SK-N-SH (cell line): ENCODE measurements around the gene FAM168A. TPM values are rescaled to one million over a fixed set of nuclear protein-coding genes. Genes with fewer than 3 reads are reported as not detected.

ENCODE experiments used
- CTCF ChIA-PET: fragments of 300-600, 350-600 bp; formaldehyde crosslinking; extraction: SDS; loops from one replicate; lab custom pipeline; 2021; lab: Yijun Ruan, JAX
- POLR2A ChIA-PET: fragments of 350-600 bp; sonication (Branson Sonifier 250); formaldehyde crosslinking; extraction: SDS; loops from one replicate; lab custom pipeline; 2020; ENCODE audit warnings: antibody characterized with exemption, inconsistent platforms; lab: Yijun Ruan, JAX
- DNase-seq: peaks from one replicate; pipeline ENCODE4 v3.0.0; 2012
- H2AFZ ChIP-seq: fragments of 200-600 bp; sonication (generic); 2 replicates; pipeline ENCODE4 v1.8.1; 2016; ENCODE audit warnings: antibody characterized with exemption, mild to moderate bottlenecking, low read depth
- H3F3A ChIP-seq: fragments of 200-600 bp; sonication (generic); replicated peaks from 2 replicates; pipeline ENCODE3; 2016; ENCODE audit warnings: antibody characterized with exemption, mild to moderate bottlenecking; ENCODE audit not compliant: insufficient read depth
- H3K27ac ChIP-seq, 2 experiments: fragments of 200-500 bp in 1 of 2; fragments of 200-600 bp in 1 of 2; sonication (Bioruptor generic) in 1 of 2; sonication (generic), shearing (Covaris generic) in 1 of 2; 2 replicates each; pipeline versions ENCODE4 v1.5.1 to v1.6.1; 2014 to 2016; ENCODE audit warnings: low read depth in 2 of 2, inconsistent platforms in 1 of 2, low read length in 1 of 2, mild to moderate bottlenecking in 1 of 2, mixed read lengths in 1 of 2
- H3K27me3 ChIP-seq: fragments of 200-600 bp; sonication (generic), shearing (Covaris generic); 2 replicates; pipeline ENCODE4 v1.6.1; 2016; ENCODE audit warnings: mixed run types; ENCODE audit not compliant: insufficient read depth
- H3K36me3 ChIP-seq, 2 experiments: fragments of 200-500 bp in 1 of 2; fragments of 200-600 bp in 1 of 2; sonication (Bioruptor generic) in 1 of 2; sonication (generic) in 1 of 2; replicated peaks in 1 of 2; 2 replicates each; pipeline versions ENCODE3 to v1.5.1; 2014 to 2016; ENCODE audit warnings: low read length in 1 of 2, mild to moderate bottlenecking in 1 of 2; ENCODE audit not compliant: insufficient read depth in 2 of 2, control insufficient read depth in 1 of 2
- H3K4me1 ChIP-seq, 2 experiments: fragments of 200-500 bp in 1 of 2; fragments of 200-600 bp in 1 of 2; sonication (Bioruptor generic) in 1 of 2; sonication (generic), shearing (Covaris generic) in 1 of 2; 2 replicates each; pipeline versions ENCODE4 v1.5.1 to v1.6.1; 2014 to 2016; ENCODE audit warnings: low read depth in 1 of 2, low read length in 1 of 2, mixed run types in 1 of 2; ENCODE audit not compliant: insufficient read depth in 2 of 2, control insufficient read depth in 1 of 2
- H3K4me2 ChIP-seq: fragments of 200-600 bp; sonication (generic), shearing (Covaris generic); 2 replicates; pipeline ENCODE4 v1.6.1; 2017; ENCODE audit warnings: mixed run types
- H3K4me3 ChIP-seq, 2 experiments: fragments of 200-500 bp in 1 of 2; fragments of 200-600 bp in 1 of 2; sonication (Bioruptor generic) in 1 of 2; sonication (generic), shearing (Covaris generic) in 1 of 2; 2 replicates each; pipeline versions ENCODE4 v1.5.1 to v1.8.1; 2014 to 2016; ENCODE audit warnings: low read depth in 2 of 2, inconsistent platforms in 1 of 2, low read length in 1 of 2, mild to moderate bottlenecking in 1 of 2, mixed read lengths in 1 of 2, moderate library complexity in 1 of 2
- H3K79me2 ChIP-seq: fragments of 200-600 bp; sonication (generic); 2 replicates; pipeline ENCODE4 v1.8.1; 2017; ENCODE audit warnings: mild to moderate bottlenecking; ENCODE audit not compliant: insufficient read depth
- H3K9ac ChIP-seq: fragments of 200-600 bp; sonication (generic); 2 replicates; pipeline ENCODE4 v1.6.1; 2017; ENCODE audit warnings: mixed run types
- H3K9me2 ChIP-seq: fragments of 200-600 bp; sonication (generic); 2 replicates; pipeline ENCODE4 v1.6.1; 2017; ENCODE audit warnings: mixed run types
- H3K9me3 ChIP-seq: fragments of 200-600 bp; sonication (generic); 2 replicates; pipeline ENCODE4 v1.6.1; 2017; ENCODE audit warnings: mixed run types, mild to moderate bottlenecking, moderate library complexity
- H4K20me1 ChIP-seq: fragments of 200-600 bp; sonication (generic); 2 replicates; pipeline ENCODE4 v1.6.1; 2017; ENCODE audit warnings: mild to moderate bottlenecking, mixed run types; ENCODE audit not compliant: insufficient read depth
- CHD2 ChIP-seq: fragments of 150-350 bp; IDR thresholded peaks from 2 replicates; pipeline ENCODE4 v1.6.1; 2018; ENCODE audit warnings: low read length; ENCODE audit not compliant: partially characterized antibody
- EP300 ChIP-seq, 2 experiments: IDR thresholded peaks; 2 replicates each; pipeline versions ENCODE4 v1.4.0 to v1.6.1; 2012; ENCODE audit warnings: borderline replicate concordance in 1 of 2, low read depth in 1 of 2, low read length in 1 of 2
- EZH2phosphoT487 ChIP-seq: fragments of 200-600 bp; sonication (generic); IDR thresholded peaks from 2 replicates; pipeline ENCODE4 v1.6.1; 2017; ENCODE audit warnings: low read depth, mixed run types, mild to moderate bottlenecking, antibody characterized with exemption, moderate library complexity, borderline replicate concordance
- FOSL2 ChIP-seq: IDR thresholded peaks from 2 replicates; pipeline ENCODE4 v1.4.0; 2012; ENCODE audit warnings: low read depth, mild to moderate bottlenecking, moderate library complexity, borderline replicate concordance
- JUND ChIP-seq: IDR thresholded peaks from 2 replicates; pipeline ENCODE4 v1.4.0; 2012
- PBX3 ChIP-seq: IDR thresholded peaks from 2 replicates; pipeline ENCODE4; 2012
- RCOR1 ChIP-seq: fragments of 150-350 bp; IDR thresholded peaks from 2 replicates; pipeline ENCODE4 v1.6.1; 2017; ENCODE audit warnings: antibody characterized with exemption, low read length
- RXRA ChIP-seq: IDR thresholded peaks from 2 replicates; pipeline ENCODE4 v1.4.0; 2012; ENCODE audit warnings: low read depth, mild to moderate bottlenecking, borderline replicate concordance
- TEAD4 ChIP-seq: IDR thresholded peaks from 2 replicates; pipeline ENCODE4 v1.4.0; 2012; ENCODE audit warnings: mild to moderate bottlenecking, borderline replicate concordance; ENCODE audit not compliant: insufficient read depth
- USF2 ChIP-seq: fragments of 150-350 bp; IDR thresholded peaks from 2 replicates; pipeline ENCODE4 v1.6.1; 2017; ENCODE audit warnings: antibody characterized with exemption, low read length, low read depth, borderline replicate concordance
- YY1 ChIP-seq: IDR thresholded peaks from 2 replicates; pipeline ENCODE4 v1.4.0; 2012; ENCODE audit warnings: low read depth, mild to moderate bottlenecking
- ZBTB33 ChIP-seq: IDR thresholded peaks from 2 replicates; pipeline ENCODE4 v1.4.0; 2012; ENCODE audit warnings: low read depth, borderline replicate concordance
- WGBS: methylation state at CpG from one replicate; pipeline ENCODE4 v1.1.6; 2017; ENCODE audit warnings: low lambda C conversion rate; 5-methylcytosine and 5-hydroxymethylcytosine counted together
- polyA plus RNA-seq, 3 experiments: library from polyadenylated mRNA; depleted of rRNA; stranded (reverse); fragments of >200 nt; gene quantifications; 2 replicates each; pipeline ENCODE4 v1.2.3, GENCODE V29; 2012

The FAM168A gene
- polyA plus RNA-seq, 1 of the 3 experiments (the other 2 are of a cell fraction) = 17.8 TPM

- TF ChIP-seq ZBTB33 (no peak), PBX3 (no peak), RCOR1 (no peak), FOSL2 (no peak), EZH2phosphoT487 (no peak), CHD2 (no peak)
- TF ChIP-seq, all 33 proteins: peak for 0
These were observed 133.6 kb downstream of the FAM168A start (continued) for GRCh38 chr11:73464347-73464746.

- no peak for DNase-seq
These were observed 134.6 kb downstream of the FAM168A start for GRCh38 chr11:73463359-73463758.

GRCh38 chr11:73461964-73462363 is 135.9 kb downstream of the FAM168A start:
- ChIA-PET POLR2A (no interaction called here), CTCF (interaction anchor here (1.7 to 2.0 kb wide), 2 partner anchors 17 to 68 kb away, joined by 5 to 9 read pairs; no protein-coding TSS in a partner anchor)
- Histone ChIP-seq H3F3A (peaks cover 17% of the 10 kb centered on the region), H3K4me2 (no peak overlapping the region), H3K4me1 (peaks cover 9 to 27% of the 10 kb centered on the region in 2 experiments), H3K9me3 (no peaks in the 10 kb centered on the region), H3K9me2 (no peaks in the 10 kb centered on the region), H3K79me2 (no peaks in the 10 kb centered on the region), H4K20me1 (no peaks in the 10 kb centered on the region), H2AFZ (no peak overlapping the region), H3K27ac (peak overlapping the region in 1 of 2 experiments; percentile 31; a peak in 1 of 4 replicates), H3K4me3 (no peak overlapping the region), H3K36me3 (no peaks in the 10 kb centered on the region), H3K27me3 (no peaks in the 10 kb centered on the region), H3K9ac (no peak overlapping the region)
- DNase-seq = no peak
- TF ChIP-seq TEAD4 (no peak), USF2 (no peak), RXRA (no peak), RCOR1 (no peak), EP300 (IDR thresholded peaks at IDR 0.05; ENCODE audit: borderline replicate concordance in 1 of 2, low read depth in 1 of 2, low read length in 1 of 2) (no peak), FOSL2 (no peak), JUND (no peak)
- 93% methylated on average over 3 of the region's 3 CpGs for WGBS

More at GRCh38 chr11:73463359-73463758, 134.6 kb downstream of the FAM168A start:
- Histone ChIP-seq H3K36me3 (peaks cover 0 to 2% of the 10 kb centered on the region in 2 experiments), H3F3A (peaks cover 17% of the 10 kb centered on the region), H2AFZ (no peak overlapping the region), H3K4me3 (no peak overlapping the region), H3K27ac (peak overlapping the region in 1 of 2 experiments; percentile 49; a peak in 2 of 4 replicates), H3K9me3 (no peaks in the 10 kb centered on the region), H3K9ac (no peak overlapping the region), H4K20me1 (no peaks in the 10 kb centered on the region), H3K79me2 (no peaks in the 10 kb centered on the region), H3K4me1 (peaks cover 9 to 27% of the 10 kb centered on the region in 2 experiments), H3K4me2 (peak overlapping the region; percentile 6; the same call in 1 of the 2 replicates), H3K27me3 (no peaks in the 10 kb centered on the region), H3K9me2 (no peaks in the 10 kb centered on the region)
- ChIA-PET POLR2A (no interaction called here), CTCF (interaction anchor here (1.2 to 8.1 kb wide), 4 partner anchors 16 to 157 kb away, joined by 3 to 85 read pairs (median 4); no protein-coding TSS in a partner anchor)
- TF ChIP-seq FOSL2 = peak; percentile 46; the same call in 1 of the 2 replicates
- no peak for TF ChIP-seq YY1
- WGBS = 41% methylated on average over 2 of the region's 2 CpGs
